ENCODE measurements around the gene CD33. TPM values are rescaled to one million over a fixed set of nuclear protein-coding genes. Genes with fewer than 3 reads are reported as not detected.

Gene CD33
- total and polyA plus RNA-seq, 10 donors, result 9.6 to 77.8 (median 54.7) TPM

- no peak for DNase-seq
- WGBS, 5 donors, result 22 to 36% (median 33%) methylated on average over 5 of the region's 5 CpGs
- TF ChIP-seq POLR2A (IDR thresholded peaks at IDR 0.05) (no peak), POLR2AphosphoS5 (IDR thresholded peaks at IDR 0.05) (peak in 1 of 3 donors; percentile 59)
- TF ChIP-seq, protein P1, sequence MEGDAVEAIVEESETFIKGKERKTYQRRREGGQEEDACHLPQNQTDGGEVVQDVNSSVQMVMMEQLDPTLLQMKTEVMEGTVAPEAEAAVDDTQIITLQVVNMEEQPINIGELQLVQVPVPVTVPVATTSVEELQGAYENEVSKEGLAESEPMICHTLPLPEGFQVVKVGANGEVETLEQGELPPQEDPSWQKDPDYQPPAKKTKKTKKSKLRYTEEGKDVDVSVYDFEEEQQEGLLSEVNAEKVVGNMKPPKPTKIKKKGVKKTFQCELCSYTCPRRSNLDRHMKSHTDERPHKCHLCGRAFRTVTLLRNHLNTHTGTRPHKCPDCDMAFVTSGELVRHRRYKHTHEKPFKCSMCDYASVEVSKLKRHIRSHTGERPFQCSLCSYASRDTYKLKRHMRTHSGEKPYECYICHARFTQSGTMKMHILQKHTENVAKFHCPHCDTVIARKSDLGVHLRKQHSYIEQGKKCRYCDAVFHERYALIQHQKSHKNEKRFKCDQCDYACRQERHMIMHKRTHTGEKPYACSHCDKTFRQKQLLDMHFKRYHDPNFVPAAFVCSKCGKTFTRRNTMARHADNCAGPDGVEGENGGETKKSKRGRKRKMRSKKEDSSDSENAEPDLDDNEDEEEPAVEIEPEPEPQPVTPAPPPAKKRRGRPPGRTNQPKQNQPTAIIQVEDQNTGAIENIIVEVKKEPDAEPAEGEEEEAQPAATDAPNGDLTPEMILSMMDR (IDR thresholded peaks at IDR 0.05 in 8 of 11, conservative IDR thresholded peaks at IDR 0.05 in 3 of 11), result no peak
- Histone ChIP-seq H3K4me1 (peaks cover 0 to 41% (median 10%) of the 10 kb centered on the region in 6 donors), H3K27ac (peak overlapping the region in 4 of 8 donors; percentile 56 to 70 (median 64)), H3K27me3 (replicated peaks in 1 of 7) (peaks cover 0 to 30% (median 0%) of the 10 kb centered on the region in 7 donors), H3K4me3 (no peak overlapping the region), H3K36me3 (no peaks in the 10 kb centered on the region), H3K9me3 (peaks cover 0 to 6% (median 0%) of the 10 kb centered on the region in 8 donors)
- intact Hi-C loops (cut with DNase I; ENCODE audit: low total_unique reads), result no loop called here
These were observed 21.3 kb downstream of the CD33 start for GRCh38 chr19:51246164-51246552.

DNA sequence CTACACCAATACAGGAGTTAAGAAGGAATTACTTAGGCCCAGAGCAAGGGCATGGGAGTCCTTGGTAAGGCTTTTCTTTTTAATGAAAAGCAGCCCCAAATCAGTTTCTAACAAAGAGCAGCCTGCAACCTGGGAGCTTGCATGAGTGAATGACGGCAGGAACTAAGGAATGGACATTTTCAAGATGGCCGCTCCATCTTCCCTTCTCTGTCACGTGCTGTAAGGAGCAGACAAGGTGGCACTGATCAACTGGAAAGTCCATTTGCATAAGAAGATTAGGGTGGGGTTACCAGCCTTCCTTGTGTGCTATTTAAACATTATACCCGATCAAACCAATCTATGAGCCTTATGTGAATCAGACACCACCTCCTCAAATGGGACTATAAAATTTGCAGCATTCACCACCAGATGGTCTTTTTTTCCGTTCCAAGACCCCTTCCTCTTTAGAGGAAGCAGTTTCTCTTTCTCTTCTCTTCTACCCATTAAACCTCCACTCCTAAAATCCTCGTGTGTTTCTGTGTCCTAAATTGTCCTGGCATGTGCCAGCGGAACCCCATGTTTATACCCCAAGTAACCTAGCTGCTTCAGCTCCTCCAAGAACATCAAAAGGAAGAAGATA lies 23.2 kb downstream of the CD33 start:
- Histone ChIP-seq H3K27me3 (replicated peaks in 1 of 7) (peaks cover 0 to 39% (median 0%) of the 10 kb centered on the region in 7 donors), H3K27ac (peak overlapping the region in 4 of 8 donors; percentile 8 to 56 (median 28)), H3K4me3 (no peak overlapping the region), H3K9me3 (peaks cover 0 to 6% (median 0%) of the 10 kb centered on the region in 8 donors), H3K36me3 (no peaks in the 10 kb centered on the region), H3K4me1 (peaks cover 0 to 30% (median 8%) of the 10 kb centered on the region in 6 donors)
- WGBS, 5 donors, result 58 to 70% (median 61%) methylated on average over 7 of the region's 7 CpGs
- TF ChIP-seq, protein P1 (IDR thresholded peaks at IDR 0.05 in 8 of 11, conservative IDR thresholded peaks at IDR 0.05 in 3 of 11), result no peak
- no peak for TF ChIP-seq POLR2AphosphoS5 (IDR thresholded peaks at IDR 0.05)
- TF ChIP-seq POLR2A (IDR thresholded peaks at IDR 0.05), result no peak
- DNase-seq, result no peak
- intact Hi-C loops (cut with DNase I; ENCODE audit: low total_unique reads), result no loop called here

DNA sequence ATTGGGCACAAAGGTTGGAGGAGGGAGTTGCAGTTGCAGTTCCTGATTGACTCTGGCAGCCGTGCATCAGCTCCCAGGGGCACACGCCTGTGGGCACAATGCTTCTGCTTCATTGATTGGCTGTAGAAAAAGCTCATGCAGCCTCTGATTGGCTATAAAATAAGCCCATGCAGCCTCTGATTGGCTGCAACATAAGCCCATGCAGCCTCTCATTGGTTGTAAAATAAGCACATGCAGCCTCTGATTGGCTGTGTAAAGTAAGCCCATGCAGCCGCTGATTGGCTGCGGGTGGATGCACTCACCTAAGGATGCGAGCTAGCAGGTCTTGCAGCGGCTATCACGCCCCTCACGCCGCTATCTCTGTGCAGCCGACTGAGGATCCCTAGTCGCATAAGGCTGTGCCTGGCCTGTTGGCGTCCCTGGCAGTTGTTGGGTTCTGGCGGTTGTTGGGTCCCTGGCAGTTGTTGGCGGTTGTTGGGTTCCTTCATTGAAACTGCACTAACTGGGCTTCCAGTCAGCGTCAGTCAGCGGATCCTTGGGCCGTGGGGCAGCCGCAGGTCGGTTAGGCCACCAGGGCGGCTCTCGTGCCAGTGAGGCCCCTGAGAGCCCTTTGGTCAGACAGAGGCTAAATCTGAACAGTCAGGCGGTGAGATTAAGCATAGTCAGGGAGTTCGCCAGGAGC lies 26.0 kb downstream of the CD33 start, which contains the start of gene SIGLECL1:
TSS of gene SIGLECL1 (plus strand) at position 295 of the 682 bp plus-strand sequence. CDS start 12,993 bp downstream, outside the sequence.
- Histone ChIP-seq H3K9me3 (peaks cover 0 to 6% (median 0%) of the 10 kb centered on the region in 8 donors), H3K27me3 (replicated peaks in 1 of 7) (peaks cover 0 to 36% (median 0%) of the 10 kb centered on the region in 7 donors), H3K4me3 (no peak within 1 kb of the TSS), H3K27ac (peak within 1 kb of the TSS in 4 of 8 donors; percentile 8 to 54 (median 30)), H3K36me3 (no peaks in the 10 kb centered on the region), H3K4me1 (peaks cover 0 to 13% (median 3%) of the 10 kb centered on the region in 6 donors)
- intact Hi-C loops (cut with DNase I; ENCODE audit: low total_unique reads), result no loop called here
- no peak for DNase-seq
- TF ChIP-seq POLR2AphosphoS5 (IDR thresholded peaks at IDR 0.05), result no peak
- no peak for TF ChIP-seq POLR2A (IDR thresholded peaks at IDR 0.05)
- TF ChIP-seq, protein P1 (IDR thresholded peaks at IDR 0.05 in 8 of 11, conservative IDR thresholded peaks at IDR 0.05 in 3 of 11), result no peak
- 92 to 95% (median 94%) methylated on average over 12 to 23 of the region's 23 CpGs for WGBS, 5 donors

DNA sequence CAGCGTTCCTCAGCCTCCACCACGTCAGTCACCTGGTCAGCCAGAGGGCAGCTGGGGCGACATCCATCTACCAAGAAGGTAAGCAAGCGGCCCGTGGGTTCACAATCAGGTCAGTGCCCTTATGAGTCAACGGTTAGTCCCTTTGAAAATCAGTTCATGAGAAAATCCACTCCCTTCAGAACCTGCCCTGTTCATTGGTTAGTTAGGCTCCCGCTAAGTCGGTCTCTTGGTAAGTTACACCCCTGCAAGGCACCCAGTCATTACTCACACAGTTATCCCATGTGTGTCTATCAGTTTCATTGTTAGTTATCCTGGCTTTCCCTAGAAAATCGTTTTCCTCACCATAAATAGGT lies 26.6 kb downstream of the CD33 start:
- peaks cover 0 to 9% (median 2%) of the 10 kb centered on the region in 6 donors for H3K4me1 ChIP-seq
- no peak overlapping the region for H3K4me3 ChIP-seq
- WGBS, 5 donors, result 77 to 88% (median 83%) methylated on average over 9 of the region's 9 CpGs
- peaks cover 0 to 6% (median 0%) of the 10 kb centered on the region in 8 donors for H3K9me3 ChIP-seq
- TF ChIP-seq POLR2A (IDR thresholded peaks at IDR 0.05), result no peak
- TF ChIP-seq, protein P1 (IDR thresholded peaks at IDR 0.05 in 8 of 11, conservative IDR thresholded peaks at IDR 0.05 in 3 of 11), result no peak
- TF ChIP-seq POLR2AphosphoS5 (IDR thresholded peaks at IDR 0.05), result no peak
- intact Hi-C loops (cut with DNase I; ENCODE audit: low total_unique reads), result no loop called here
- no peak overlapping the region for H3K27ac ChIP-seq
- no peak for DNase-seq
- peaks cover 0 to 36% (median 0%) of the 10 kb centered on the region in 7 donors for H3K27me3 ChIP-seq (replicated peaks in 1 of 7)
- H3K36me3 ChIP-seq, result no peaks in the 10 kb centered on the region
